ENCODE data around the gene SYNJ2.

The SYNJ2 gene

DNA sequence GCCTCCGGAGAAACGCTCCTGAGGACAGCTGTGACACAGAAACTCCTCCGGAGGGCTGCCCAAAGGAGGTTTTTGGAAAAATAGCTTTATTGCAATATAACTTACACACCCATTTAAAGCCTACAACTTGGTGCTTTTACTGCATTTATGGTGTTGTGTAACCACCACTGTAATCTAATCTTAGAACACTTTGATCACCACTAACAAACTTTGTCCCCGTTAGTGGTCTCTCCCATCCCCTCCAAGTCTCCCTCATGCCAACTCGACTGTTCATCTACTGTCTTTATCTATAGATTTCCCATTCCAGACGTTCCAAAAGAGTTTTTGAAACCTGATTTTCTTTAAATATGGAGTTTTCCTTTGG lies 62.8 kb downstream of the SYNJ2 start:
- no peak for DNase-seq

DNA sequence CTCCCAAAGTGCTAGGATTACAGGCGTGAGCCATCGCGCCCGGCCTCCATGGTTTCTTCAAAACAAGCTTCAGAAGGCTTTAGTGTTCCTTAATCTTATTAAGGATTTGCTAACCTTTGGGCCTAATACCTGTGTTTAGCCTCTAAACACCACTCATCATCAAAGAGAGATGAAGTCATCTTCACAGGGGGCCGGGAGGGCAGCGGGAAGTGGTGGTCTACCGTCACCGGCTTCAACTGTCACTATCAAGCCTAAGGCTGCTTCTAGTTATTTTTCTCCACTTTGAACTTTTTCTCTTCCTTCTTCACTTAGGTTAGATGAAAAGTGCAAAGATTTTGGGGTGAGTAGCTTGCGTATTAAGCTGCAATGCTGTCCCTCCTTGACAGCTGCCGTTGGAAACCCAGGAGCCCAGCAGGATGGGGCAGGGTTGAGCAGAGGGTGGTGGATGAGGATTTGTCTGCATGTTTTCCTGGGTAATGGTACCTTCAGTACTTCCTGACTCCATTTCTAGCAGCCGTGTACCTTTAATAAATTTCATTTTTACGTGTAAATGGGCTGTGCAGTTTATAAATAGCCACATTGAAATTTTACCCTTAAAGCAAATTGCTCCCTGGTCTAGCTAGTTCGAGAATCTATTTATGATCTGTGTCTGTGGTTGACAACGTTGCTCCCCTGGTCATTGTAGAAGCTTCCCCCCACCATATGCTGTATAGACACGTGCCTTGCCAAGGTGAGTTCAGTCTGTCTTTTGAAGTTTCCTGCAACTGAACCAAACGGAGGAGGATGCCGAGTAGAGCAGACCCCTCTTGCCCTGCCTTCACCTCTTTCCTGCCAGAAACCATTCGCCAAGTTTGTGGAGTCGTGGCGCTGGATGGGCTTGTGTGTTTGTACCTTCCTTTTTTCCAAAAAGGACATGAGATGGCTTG lies 64.8 kb downstream of the SYNJ2 start:
- peak in 1 of 2 donors; percentile 20 for DNase-seq

DNA sequence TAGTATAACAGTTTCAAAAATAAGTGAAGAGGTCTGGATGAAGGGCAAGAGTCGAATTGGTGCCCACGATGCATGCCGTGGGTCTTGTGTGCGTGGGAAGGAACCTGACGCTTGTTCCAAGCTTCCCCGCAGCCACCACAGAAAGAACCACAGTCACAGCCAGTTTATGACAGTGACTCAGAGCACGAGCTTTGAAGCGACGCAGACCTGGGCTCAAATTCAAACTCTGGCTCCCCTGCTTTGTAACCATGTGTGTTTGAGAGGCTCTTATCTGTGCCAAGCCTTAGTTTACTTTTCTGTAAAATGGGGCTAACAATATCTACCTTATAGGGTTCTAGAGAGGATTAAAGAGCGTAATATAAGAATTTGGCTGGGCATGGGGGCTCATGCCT lies 65.5 kb downstream of the SYNJ2 start:
- peak; percentile 61 to 80 for DNase-seq

DNA sequence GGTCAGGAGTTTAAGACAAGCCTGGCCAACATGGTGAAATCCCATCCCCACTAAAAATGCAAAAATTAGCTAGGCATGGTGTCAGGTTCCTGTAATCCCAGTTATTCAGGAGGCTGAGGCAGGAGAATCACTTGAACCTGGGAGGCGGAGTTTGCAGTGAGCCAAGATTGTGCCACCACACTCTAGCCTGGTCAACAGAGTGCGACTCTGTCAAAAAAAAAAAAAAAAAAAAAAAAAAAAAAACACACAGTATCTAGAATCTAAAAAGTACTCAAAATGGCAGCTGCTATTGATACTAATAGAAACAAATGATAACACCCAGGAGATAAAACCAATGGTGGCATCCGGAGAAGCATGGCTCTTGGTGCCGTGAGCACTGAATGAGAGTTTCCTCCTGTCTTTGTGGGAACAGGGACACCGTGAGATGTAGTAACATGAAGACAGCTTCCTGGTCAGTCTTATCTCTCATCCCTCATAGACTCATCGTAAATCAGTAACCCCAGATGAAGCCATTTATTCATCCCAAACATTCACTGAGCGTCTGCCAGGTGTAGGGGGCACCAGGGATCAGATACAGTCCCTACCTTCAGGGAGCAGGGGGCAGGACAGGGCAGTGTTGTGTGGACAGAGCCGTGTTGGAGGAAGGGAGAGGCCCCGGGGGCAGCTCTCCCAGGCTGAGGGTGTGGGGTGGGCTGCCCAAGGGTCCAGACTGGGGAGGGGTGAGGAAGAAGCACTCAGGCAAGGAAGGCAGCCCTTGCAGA lies 66.1 kb downstream of the SYNJ2 start:
- no peak for DNase-seq

DNA sequence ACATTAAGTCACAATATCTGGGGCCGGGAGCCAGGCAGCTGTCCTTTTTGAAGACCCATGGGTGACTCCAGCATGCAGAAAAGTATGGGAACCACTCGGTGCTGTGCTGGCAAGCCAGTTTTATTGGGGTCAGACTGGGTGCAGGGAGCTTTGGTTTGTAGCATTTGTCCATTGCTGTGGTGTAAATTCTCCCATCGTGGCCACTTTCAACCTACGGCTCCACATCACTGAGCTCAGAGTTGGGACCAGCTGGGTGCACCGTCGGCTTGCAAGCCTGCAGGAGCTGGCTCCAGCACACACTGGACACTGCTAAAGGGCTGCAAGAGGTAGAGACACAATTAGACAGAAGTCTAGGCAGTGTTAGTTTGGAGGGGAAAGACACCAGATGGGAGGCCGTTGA lies 66.9 kb downstream of the SYNJ2 start:
- no peak for DNase-seq

DNA sequence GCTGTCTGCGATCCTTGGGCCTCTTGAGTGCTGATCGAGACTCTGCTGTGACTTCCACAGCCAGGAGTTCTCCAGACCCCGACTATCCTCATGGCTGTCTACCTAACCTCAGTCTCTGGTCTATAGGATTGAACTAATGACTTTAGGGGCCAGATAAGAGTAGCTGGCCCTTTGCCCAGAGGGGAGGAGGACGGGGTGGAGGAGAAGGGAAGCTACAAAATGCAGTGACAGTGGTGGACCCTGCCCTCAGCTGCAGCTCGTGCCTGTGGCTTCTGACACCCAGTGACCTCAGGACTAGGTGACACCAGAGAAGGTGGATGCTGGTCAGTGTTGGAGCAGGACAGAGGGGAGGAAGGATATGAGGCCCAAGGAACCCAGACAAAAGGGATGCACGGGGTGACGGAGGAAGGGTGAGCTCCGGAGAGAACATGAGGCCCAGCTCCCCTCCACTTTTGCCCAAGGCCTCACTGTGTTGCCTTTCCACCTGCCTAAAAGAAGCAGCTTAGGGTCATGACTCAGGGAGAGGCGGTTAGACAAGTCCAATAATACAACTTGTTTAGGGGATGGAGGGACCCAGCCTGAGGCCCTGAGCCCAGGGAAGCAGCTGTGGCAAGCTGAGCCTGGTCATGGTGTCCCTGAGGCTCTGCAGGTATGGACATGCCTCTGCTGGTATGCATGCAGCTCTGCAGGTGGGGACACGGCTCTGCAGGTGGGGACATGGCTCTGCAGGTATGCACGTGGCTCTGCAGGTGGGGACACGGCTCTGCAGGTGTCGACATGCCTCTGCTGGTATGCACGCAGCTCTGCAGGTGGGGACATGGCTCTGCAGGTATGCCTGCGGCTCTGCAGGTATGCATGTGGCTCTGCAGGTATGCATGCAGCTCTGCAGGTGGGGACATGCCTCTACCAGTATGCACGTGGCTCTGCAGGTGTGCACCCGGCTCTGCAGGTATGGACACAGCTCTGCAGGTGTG lies 67.7 kb downstream of the SYNJ2 start:
- no peak for DNase-seq

DNA sequence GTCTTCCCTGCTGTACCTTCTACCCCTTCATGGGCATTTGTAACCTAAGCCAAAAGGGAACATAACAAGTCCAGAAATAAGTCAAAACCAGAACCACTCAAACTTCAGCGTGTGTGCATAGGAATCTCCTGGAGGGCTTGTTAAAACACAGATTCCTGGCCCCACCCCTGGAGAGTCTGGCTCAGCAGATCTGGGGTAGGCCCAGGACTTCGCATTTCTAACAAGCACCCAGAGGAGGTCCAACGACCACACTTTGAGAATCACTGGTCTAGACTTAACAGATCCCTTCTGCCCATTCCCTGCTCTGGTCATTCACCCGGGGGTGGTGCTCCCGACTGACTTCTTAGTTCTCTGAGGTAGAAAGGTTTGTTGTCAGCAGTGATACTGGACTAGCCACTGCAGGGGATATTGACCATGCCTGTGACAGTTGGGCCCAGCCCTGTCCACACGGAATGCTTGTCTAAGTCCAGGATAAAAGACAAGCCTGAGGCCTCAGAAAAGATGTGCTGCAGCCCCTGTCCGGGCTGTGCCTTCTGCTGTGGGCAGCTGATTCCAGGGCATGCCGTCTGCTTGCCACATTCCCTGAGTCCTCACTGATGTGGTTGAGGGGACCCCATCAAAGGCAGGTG lies 68.6 kb downstream of the SYNJ2 start:
- no peak for DNase-seq

DNA sequence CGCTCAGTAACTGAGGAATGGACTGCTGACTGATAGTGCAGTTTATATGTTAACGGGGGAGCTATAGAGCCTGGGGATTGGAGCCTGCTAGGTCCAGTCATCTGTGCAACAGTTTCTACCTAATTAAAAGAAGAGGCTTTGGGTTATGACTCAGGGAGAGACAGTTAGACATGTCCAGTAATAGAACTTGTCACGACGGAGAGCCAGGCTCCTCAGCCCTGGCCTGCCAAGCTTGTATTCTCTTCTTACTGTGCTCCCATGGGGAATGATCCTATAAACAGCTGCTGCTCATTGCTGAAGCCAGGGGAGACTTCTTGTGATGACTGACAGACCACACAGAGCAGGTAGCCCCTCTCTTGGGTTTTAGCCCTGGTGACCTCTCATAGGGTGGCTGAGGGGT lies 69.3 kb downstream of the SYNJ2 start:
- no peak for DNase-seq

DNA sequence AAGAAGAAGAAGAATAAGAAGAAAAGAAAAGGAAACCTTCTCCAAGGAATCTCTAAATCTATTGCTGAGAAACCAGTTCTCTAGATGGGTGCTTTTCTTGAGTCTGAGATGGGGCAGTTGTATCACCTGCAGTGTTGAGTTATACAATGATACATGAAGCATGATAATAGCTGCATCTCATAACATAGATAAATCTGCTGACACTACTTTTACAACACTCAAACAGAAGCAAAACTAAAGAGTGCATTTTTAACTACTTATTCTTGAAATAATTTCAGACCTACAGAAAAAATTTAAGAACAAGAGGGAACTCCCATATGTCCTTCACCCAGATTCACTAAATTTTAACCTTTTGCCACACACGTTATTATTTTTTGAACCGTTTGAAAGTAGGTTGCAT lies 70.3 kb downstream of the SYNJ2 start:
- DNase-seq = no peak

DNA sequence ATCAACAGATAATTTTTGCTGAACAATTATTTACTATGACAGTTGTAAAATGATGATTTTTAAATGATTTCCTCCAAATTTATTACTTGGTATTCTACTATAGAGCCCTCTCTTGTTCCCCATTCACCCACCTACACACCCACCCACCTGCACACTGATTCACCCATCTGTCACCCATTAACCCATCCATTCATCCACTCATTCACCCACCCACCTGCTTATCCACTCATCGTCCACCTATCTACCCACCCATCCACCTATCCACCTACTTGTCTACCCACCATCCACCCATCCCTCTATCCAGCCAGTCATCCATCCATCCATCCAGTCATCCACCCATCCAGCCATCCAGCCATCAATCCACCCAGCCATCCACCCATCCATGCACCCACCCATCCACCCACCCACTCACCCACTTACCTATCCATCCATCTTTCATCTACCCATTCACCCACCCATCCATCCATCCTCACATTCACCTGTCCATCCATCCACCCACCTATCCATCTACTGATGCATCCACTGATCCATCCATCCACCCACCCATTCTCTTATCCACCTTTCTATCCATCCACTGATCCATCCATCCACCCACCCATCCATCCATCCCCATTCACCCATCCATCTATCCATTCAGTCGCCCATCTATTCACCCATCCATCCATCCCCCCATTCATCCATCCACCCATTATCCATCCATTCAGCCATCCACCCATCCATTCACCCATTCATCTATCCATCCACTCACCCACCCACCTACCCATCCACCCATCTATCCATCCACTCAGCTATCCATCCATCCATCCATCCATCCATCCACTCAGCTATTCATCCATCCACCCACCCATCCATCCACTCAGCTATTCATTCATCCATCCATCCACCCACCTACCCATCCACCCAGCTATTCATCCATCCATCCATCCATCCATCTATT lies 72.0 kb downstream of the SYNJ2 start:
- peak in 1 of 2 donors; percentile 37 for DNase-seq

DNA sequence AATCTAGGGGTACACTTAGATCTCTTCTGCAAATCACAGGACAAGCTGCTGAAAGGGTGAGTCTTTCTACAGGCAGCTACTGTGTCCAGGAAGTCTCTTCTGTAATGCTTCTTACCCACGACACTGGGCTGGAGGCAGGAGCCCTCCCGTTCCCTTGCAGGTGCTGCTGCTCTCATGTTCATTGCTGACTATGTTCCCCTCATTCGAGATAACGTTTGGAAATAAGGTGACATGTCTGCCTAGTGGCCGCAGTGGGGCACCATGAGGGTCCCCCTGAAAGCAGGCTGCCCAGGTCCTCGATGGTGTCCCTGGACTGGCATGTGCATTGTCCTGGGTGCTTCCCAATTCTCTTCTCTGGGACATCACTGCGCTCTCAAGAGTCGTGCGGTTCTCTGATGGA lies 74.7 kb downstream of the SYNJ2 start:
- no peak for DNase-seq

DNA sequence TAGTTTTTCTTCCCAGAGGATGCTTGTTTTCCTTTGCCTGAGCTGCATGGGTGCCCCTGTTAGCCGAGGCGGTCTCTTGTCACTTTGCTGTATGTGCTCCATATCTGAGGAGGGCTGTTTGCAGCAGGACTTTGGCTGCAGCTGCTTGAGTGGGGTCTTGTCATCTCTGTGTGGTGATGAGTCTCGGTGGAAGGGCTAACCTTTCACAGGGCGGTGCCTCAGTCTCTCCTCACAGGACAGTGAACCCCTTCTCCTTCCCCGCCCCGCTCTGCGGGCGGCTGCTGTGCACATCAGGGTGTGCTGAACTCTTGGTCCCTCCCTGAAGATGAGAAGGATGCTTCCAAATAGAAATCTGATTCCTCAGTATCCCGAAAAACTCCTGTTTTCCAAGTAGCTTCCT lies 75.1 kb downstream of the SYNJ2 start:
- DNase-seq = no peak

DNA sequence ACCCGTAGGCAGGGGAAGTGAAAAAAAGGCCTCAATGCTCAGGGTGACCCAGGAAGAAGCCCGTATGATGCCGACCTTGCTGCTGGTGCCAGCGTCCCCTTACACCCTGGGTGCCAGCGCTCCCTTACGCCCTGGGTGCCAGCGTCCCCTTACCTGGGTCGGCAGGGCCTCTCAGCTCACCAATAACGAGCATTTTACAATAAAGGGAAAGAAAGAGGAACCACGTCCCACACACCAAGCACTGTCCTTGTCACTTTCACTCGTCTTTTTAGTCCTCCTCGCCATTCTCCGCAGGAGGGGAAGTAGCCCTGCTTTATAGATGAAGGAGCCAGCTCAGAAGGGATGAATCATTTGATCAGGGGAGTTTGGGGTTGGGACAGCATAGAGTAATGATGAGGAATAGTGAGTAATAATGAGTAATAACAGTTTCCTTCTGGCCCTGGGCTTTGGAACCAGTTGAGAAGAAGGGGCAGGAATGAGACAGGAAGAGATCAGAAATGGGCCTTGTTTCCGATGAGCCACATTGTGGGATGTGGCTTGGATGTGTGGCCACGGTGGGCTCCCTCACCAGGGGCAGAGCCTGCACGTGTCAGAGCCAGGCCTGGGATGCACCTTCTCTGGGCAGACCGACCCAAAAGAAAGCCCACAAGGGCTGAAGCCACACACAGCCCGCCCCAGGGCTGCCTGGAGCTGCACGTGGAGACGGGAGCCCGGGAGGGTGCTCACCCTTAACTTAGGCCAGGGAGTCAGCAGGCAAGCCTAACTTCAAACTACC lies 75.7 kb downstream of the SYNJ2 start:
- peak; percentile 53 to 55 for DNase-seq

DNA sequence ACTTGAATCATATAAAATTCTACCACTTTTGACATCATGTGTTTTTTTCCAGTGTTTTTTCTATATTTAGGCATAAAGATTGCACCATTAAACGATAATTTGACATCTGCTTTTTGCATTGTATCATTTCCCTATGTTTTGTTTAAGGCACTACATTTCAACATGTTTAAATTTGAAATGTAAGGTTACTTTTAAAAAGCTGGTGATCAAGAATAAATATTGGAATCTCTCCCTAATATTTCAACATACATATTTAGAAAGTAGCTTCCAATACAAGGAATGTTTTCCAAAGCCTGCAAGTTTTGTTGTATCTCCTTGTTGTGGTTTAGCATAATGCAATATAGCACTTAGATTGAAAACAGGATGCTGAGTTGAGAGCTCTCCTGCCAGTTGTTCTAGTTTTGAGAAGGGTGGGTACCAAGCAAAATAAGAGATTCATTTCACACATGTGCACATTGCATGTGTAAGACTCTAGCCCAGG lies 76.5 kb downstream of the SYNJ2 start:
- DNase-seq = no peak

DNA sequence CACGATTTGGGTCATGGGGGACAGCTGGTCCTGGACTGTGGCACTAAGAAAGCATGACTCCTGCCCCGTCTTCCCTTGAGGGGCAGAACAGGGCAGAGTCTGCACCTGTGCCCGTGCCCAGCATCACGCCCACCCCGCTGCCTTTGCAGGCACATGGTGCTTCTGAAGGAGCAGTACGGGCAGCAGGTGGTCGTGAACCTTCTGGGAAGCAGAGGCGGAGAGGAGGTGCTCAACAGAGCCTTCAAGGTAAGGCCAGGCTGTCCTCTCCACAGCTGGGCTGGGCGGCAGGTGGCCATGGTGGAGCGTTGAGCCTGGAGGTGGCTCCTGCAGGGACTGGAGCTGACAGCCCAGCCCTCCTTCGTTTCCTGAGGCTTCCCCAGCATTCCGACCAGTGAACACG lies 77.4 kb downstream of the SYNJ2 start:
- DNase-seq = no peak

DNA sequence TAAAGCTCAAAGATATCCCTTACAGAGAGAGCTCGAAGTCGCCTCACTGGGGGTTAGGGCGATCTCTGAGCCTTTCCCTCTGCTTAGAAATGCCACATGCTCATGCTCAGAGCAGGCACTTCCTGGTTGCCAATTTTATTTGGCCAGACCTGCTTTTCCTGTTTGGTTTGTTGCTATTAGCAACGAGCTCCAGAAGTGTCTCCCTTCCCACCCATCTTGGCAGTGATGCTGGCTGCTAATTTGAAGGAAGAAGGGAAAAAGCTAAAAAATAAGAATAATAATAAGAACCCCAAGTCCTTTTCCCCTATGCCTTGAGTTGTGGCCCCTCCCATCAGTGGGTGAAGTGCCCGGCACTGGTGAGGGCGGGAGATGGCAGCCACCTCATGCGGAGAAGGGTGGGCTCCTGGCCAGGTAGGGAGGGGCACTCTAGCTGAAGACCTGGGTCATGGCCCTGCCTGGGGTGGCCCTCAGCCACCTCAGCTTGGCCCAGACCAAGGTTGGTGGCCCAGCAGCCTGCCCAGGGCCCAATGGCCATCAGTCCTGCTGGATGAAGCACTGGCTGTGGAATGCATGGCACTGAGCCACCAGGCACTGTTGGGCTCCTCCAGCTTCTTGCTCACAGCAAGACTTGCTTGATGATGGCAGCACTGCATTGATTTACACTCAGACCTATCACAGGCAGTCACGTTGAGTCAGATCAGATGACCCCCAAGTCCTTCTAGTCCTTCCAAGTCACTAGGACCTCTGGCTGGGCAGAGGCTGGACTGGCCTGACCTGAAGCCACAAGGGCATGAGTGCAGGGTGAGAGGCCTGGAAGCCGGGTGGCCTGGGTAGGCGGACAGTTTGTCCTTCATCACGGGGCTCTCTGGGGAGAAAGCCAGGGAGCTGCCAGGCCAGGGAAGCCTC lies 79.0 kb downstream of the SYNJ2 start:
- no peak for DNase-seq

DNA sequence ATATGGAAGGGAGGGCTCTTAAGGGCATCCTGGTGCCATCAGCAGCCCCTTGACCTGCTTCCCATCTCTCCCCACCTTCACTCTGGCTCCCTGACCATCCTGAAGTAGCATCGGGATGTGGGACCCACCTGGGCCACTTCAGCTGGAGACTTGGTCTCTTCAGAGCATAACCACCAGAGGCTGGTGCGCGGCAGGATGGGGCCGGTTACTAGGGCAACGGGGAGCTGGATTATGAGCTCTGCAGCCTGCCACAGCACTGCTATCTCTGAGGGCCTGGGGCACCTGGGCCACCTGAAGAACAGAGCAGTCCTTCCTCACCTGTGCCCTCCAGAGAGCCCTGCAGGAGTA lies 79.7 kb downstream of the SYNJ2 start:
- no peak for DNase-seq

DNA sequence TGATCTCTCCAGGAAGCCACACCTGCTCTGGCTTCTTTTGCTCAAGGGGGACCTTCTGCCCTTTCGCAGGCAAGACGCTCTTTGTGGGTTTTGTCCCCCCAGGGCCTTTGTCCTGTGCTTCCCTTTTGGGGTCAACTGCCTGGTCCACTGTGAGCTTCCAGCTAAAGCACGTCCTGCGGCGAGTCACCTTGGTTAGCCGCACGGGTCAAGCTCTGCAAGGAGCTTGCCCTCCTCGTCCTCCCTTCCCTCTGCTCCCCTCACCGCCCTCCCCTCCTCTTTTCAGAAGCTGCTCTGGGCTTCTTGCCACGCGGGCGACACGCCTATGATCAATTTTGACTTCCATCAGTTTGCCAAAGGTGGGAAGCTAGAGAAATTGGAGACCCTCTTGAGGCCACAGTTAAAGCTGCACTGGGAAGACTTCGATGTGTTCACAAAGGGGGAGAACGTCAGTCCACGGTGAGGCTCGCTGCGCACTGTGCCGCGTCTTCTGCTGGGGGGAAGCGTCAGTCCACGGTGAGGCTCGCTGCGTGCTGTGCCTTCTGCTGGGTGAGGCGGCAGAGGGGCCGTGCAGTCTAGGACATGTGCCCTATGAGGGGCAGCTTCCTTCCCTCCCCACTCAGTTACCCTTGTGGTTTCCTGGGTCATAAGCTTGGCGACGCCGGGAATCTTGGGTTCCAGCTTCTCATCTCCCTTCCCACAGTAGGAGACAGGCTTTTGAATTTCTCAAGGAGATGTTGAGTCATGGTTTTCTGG lies 80.2 kb downstream of the SYNJ2 start:
- no peak for DNase-seq

DNA sequence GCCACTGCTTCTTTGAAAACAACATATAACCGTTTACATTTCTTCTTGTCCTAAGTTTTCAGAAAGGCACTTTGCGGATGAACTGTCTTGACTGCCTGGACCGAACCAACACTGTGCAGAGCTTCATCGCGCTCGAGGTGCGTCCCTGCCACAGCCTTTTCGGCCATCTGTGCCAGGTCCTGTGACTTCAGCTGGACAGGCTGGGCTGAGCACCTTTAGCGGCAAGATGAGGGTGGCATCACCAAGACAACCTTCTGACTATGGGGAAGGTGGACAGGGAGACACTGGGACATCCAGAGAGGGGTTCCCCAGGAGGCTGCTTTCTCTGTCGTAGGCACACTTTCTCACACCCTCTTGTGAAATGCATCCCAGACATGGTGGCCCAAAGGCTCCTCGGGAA lies 82.1 kb downstream of the SYNJ2 start:
- DNase-seq = no peak

Measured in stimulated activated CD4-positive, alpha-beta T cell treated with anti-CD3 and anti-CD28 coated beads, Interleukin-2, amount 100 ng/mL, for 24 hours (primary cell).